22Rv1 (cell line): ENCODE results near the gene SHE.

ENCODE experiments used
- H3K27ac ChIP-seq: fragments of 450-650 bp; 2 replicates; pipeline ENCODE4 v1.5.1; 2017
- ZFX ChIP-seq: fragments of 450-650 bp; IDR thresholded peaks from 2 replicates; pipeline ENCODE4 v1.6.1; 2017; ENCODE audit warnings: antibody characterized with exemption, borderline replicate concordance
- TF ChIP-seq, protein P1 (sequence below): fragments of 450-650 bp; IDR thresholded peaks from 2 replicates; pipeline ENCODE4 v1.5.1; 2017; ENCODE audit warnings: mild to moderate bottlenecking

SHE gene

DNA sequence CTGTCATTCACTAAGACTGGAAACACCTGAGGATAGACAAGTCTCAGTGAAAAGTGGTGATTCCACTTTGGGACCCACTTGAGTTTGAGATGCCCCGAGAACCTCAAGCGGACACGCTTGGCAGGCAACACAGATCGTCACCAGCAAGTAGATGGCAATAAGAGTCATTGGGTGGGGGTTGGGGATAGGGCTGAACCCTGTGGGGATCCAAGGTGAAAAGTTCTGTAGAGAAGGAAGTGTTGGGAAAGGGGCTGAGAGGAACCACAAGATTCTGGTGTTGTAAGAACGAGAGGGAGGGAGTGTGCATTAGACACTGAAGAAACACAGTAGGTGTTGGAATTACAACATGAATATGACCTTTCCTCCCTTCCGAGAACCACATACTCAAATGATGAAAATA, 45.6 kb downstream of the SHE start:
- TF ChIP-seq, protein P1, sequence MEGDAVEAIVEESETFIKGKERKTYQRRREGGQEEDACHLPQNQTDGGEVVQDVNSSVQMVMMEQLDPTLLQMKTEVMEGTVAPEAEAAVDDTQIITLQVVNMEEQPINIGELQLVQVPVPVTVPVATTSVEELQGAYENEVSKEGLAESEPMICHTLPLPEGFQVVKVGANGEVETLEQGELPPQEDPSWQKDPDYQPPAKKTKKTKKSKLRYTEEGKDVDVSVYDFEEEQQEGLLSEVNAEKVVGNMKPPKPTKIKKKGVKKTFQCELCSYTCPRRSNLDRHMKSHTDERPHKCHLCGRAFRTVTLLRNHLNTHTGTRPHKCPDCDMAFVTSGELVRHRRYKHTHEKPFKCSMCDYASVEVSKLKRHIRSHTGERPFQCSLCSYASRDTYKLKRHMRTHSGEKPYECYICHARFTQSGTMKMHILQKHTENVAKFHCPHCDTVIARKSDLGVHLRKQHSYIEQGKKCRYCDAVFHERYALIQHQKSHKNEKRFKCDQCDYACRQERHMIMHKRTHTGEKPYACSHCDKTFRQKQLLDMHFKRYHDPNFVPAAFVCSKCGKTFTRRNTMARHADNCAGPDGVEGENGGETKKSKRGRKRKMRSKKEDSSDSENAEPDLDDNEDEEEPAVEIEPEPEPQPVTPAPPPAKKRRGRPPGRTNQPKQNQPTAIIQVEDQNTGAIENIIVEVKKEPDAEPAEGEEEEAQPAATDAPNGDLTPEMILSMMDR = no peak
- TF ChIP-seq ZFX = no peak
- no peak overlapping the region for H3K27ac ChIP-seq

GRCh38 chr1:154454386-154455120, 47.7 kb downstream of the SHE start:
- no peak overlapping the region for H3K27ac ChIP-seq
- TF ChIP-seq, protein P1 = no peak
- TF ChIP-seq ZFX = no peak

- no peak for TF ChIP-seq ZFX
- TF ChIP-seq, protein P1 = no peak
These were observed 48.4 kb downstream of the SHE start for GRCh38 chr1:154453574-154454352.

GRCh38 chr1:154453161-154453560, 49.1 kb downstream of the SHE start:
- TF ChIP-seq, protein P1 = no peak
- no peak for TF ChIP-seq ZFX
- no peak overlapping the region for H3K27ac ChIP-seq

More at GRCh38 chr1:154453574-154454352, 48.4 kb downstream of the SHE start:
- H3K27ac ChIP-seq = no peak overlapping the region

DNA sequence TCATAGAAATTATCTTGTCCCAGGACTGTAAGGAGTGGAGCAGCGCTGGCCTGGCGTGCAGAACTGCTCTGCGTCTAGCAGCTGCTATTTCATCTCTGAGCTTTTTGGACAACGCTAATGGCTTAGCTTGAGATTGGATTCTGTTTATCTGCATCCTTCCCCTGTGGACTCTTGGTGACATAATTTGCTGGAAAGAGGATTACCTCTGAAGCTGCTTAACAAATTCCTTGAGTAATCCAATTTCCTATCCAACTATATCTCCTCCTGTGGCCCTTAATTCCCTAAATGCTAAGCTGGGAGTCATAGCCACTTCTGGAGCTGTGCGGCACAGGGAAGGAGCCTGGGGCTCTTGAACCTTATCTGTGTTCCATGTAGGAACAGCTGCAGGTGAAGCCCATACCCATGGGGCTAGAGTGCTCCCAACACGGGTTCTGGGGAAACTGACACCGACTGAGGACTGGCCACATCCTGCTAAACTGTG, 53.8 kb downstream of the SHE start:
- TF ChIP-seq ZFX = no peak
- TF ChIP-seq, protein P1 = no peak
- H3K27ac ChIP-seq = no peak overlapping the region

- H3K27ac ChIP-seq = no peak overlapping the region
These were observed 55.4 kb downstream of the SHE start for GRCh38 chr1:154446789-154447188.

More at GRCh38 chr1:154446789-154447188, 55.4 kb downstream of the SHE start:
- TF ChIP-seq, protein P1 = no peak
- no peak for TF ChIP-seq ZFX
